Measurements from ENCODE around the gene TRIM14.
"Not testable (repeated sequence)": the region's sequence is repeated elsewhere in the genome, so short reads cannot be mapped to it uniquely, and the experiment has no call there.

The TRIM14 gene

GRCh38 chr9:98043915-98044314, 75.1 kb downstream of the TRIM14 start:
- DNase-seq: no peak

- DNase-seq: no peak
Observed at GRCh38 chr9:98040212-98040611, 78.8 kb downstream of the TRIM14 start.

- DNase-seq: no peak
Observed at GRCh38 chr9:98039607-98040017, 79.4 kb downstream of the TRIM14 start.

- no peak for DNase-seq
Observed at GRCh38 chr9:98038958-98039357, 80.1 kb downstream of the TRIM14 start.

GRCh38 chr9:98037357-98037756, 81.7 kb downstream of the TRIM14 start:
- DNase-seq: no peak

GRCh38 chr9:98034593-98035546, 84.2 kb downstream of the TRIM14 start:
- no peak for DNase-seq

GRCh38 chr9:98031935-98032334, 87.1 kb downstream of the TRIM14 start:
- no peak for DNase-seq

GRCh38 chr9:98031169-98031568, 87.9 kb downstream of the TRIM14 start:
- no peak for DNase-seq

- no peak for DNase-seq
Observed at GRCh38 chr9:98024702-98025101, 94.3 kb downstream of the TRIM14 start.

- DNase-seq: no peak
Observed at GRCh38 chr9:98022447-98022846, 96.6 kb downstream of the TRIM14 start.

- DNase-seq: no peak
Observed at GRCh38 chr9:98021306-98022040, 97.5 kb downstream of the TRIM14 start.

- DNase-seq: no peak
Observed at GRCh38 chr9:98020476-98021145, 98.4 kb downstream of the TRIM14 start.

- not testable (repeated sequence) for DNase-seq
Observed at GRCh38 chr9:98019869-98020268, 99.2 kb downstream of the TRIM14 start.
